Adrenal gland (tissue), 12 donors: ENCODE measurements around the gene PRRC2B. TPM values are rescaled to one million over a fixed set of nuclear protein-coding genes. Genes with fewer than 3 reads are reported as not detected.
A peak's percentile ranks its signal among the peaks of the same experiment; 100 is the strongest.

Experiments
- DNase-seq, 7 donors: peaks; one replicate each; pipeline ENCODE4 v3.0.0-alpha.2; 2019 to 2020
- H3K27ac ChIP-seq, 5 donors: fragments of 200-600 bp; sonication (generic) in 4 of 5; 1 replicate in 3 of 5; 2 replicates in 2 of 5; pipeline versions ENCODE4 v1.5.1 to v1.8.0; 2016 to 2020; ENCODE audit warnings: mild to moderate bottlenecking in 1 of 5
- H3K27me3 ChIP-seq: fragments of 200-600 bp; 2 replicates; pipeline ENCODE4 v1.8.0; 2021
- H3K36me3 ChIP-seq, 2 donors: fragments of 200-600 bp; replicated peaks in 1 of 2; 1 replicate in 1 of 2; 2 replicates in 1 of 2; pipeline versions ENCODE4 v1.5.1 to v1.8.0; 2018 to 2022
- H3K4me1 ChIP-seq, 2 donors: fragments of 200-600 bp; replicated peaks in 1 of 2; 1 replicate in 1 of 2; 2 replicates in 1 of 2; pipeline versions ENCODE4 v1.5.1 to v1.8.0; 2018 to 2021
- H3K4me3 ChIP-seq, 4 donors: fragments of 200-600 bp; sonication (generic) in 3 of 4; one replicate each; pipeline ENCODE4 v1.5.1; 2016 to 2018
- H3K9me3 ChIP-seq, 3 donors: fragments of 200-600 bp; sonication (generic) in 1 of 3; replicated peaks in 1 of 3; 1 replicate in 2 of 3; 2 replicates in 1 of 3; pipeline versions ENCODE4 v1.5.1 to v1.8.0; 2016 to 2021
- POLR2A ChIP-seq, 2 donors: fragments of 450-650 bp; IDR thresholded peaks; one replicate each; pipeline ENCODE4 v1.6.1; 2017; ENCODE audit warnings: antibody characterized with exemption in 2 of 2, mild to moderate bottlenecking in 2 of 2, moderate library complexity in 1 of 2
- WGBS, 4 donors: extraction: QIAGEN DNeasy Blood & Tissue Kit in 2 of 4; methylation state at CpG; one replicate each; pipeline versions ENCODE4 v1.1.5 to v1.1.7; 2013 to 2017; 5-methylcytosine and 5-hydroxymethylcytosine counted together
- intact Hi-C, 2 donors: fragments of 100-400 bp; cut with DNase I; formaldehyde crosslinking; loops; one replicate each; pipeline versions ENCODE4 v1.14.1 to v1.15.0; 2022 to 2023
- polyA plus RNA-seq, 3 donors: library from polyadenylated mRNA; stranded (reverse); fragments of 200-250 nt in 2 of 3; fragments of 350-450 nt in 1 of 3; fragmentation: Illumina TruSeq in 1 of 3; extraction: RNeasy Lipid Tissue Mini Kit (QIAGEN cat#74804) in 1 of 3; gene quantifications; one replicate each; pipeline ENCODE4 v1.2.3, GENCODE V29; 2013 to 2014
- total RNA-seq, 9 donors: library from RNA; depleted of rRNA in 4 of 9; stranded (reverse); fragments of >200 nt in 4 of 9; fragments of 120-200 nt in 1 of 9; fragmentation: NEBNext Ultra II Directional in 1 of 9; extraction: Animal tissue kit (Norgen Biotek cat#: 25700) in 1 of 9; gene quantifications; one replicate each; pipeline versions ENCODE4 v1.1.0 to v1.2.4, GENCODE V29; 2013 to 2023
- TF ChIP-seq, protein P1 (sequence below), 6 experiments: fragments of 450-650 bp in 4 of 6; fragments of 200-600 bp in 2 of 6; sonication (generic) in 1 of 6; IDR thresholded peaks; 1 replicate in 5 of 6; 2 replicates in 1 of 6; pipeline versions ENCODE4 v1.5.1 to v1.8.0; 2016 to 2021; ENCODE audit warnings: antibody characterized with exemption in 6 of 6, mild to moderate bottlenecking in 2 of 6, moderate library complexity in 1 of 6
- donor health status: healthy with polysubstance abuse.
- donor health status: Bipolar disorder and iron deficiency.
- donor health status: DM: yes; HTN: yes; CAD: no.
- donor health status: DM: no; HTN: no; CAD: no.
- donor health status: DM: no; HTN: no; CAD: no.
- donor health status: DM: yes; HTN: yes; CAD: no.

Gene PRRC2B
- total and polyA plus RNA-seq, 12 donors = 42.3 to 255 (median 145) TPM

GRCh38 chr9:131502781-131503625, 109.1 kb downstream of the PRRC2B start, which contains the start of gene POMT1:
POMT1 (plus strand) TSS chr9:131502918; CDS start chr9:131504219, 1,301 bp downstream.
- Histone ChIP-seq H3K9me3 (no peaks in the 10 kb centered on the region), H3K4me3 (peak within 1 kb of the TSS; percentile 27 to 93 (median 91)), H3K27me3 (no peaks in the 10 kb centered on the region), H3K27ac (peak within 1 kb of the TSS in 4 of 5 donors; percentile 42 to 72 (median 58)), H3K4me1 (peaks cover 9 to 11% of the 10 kb centered on the region in 2 donors), H3K36me3 (peaks cover 0 to 24% of the 10 kb centered on the region in 2 donors)
- 1 to 4% (median 1%) methylated on average over 11 to 83 of the region's 83 CpGs for WGBS, 4 donors
- intact Hi-C loops = loop anchor here in 1 of 2 donors (10.0 kb wide), 1 partner anchor 242 kb away; the partner anchor contains the start of gene RAPGEF1
- peak; percentile 87 to 92 (median 89) for DNase-seq
- TF ChIP-seq, protein P1, sequence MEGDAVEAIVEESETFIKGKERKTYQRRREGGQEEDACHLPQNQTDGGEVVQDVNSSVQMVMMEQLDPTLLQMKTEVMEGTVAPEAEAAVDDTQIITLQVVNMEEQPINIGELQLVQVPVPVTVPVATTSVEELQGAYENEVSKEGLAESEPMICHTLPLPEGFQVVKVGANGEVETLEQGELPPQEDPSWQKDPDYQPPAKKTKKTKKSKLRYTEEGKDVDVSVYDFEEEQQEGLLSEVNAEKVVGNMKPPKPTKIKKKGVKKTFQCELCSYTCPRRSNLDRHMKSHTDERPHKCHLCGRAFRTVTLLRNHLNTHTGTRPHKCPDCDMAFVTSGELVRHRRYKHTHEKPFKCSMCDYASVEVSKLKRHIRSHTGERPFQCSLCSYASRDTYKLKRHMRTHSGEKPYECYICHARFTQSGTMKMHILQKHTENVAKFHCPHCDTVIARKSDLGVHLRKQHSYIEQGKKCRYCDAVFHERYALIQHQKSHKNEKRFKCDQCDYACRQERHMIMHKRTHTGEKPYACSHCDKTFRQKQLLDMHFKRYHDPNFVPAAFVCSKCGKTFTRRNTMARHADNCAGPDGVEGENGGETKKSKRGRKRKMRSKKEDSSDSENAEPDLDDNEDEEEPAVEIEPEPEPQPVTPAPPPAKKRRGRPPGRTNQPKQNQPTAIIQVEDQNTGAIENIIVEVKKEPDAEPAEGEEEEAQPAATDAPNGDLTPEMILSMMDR (IDR thresholded peaks at IDR 0.05) = no peak
- TF ChIP-seq POLR2A (IDR thresholded peaks at IDR 0.05) = peak in 1 of 2 donors; percentile 57

DNA sequence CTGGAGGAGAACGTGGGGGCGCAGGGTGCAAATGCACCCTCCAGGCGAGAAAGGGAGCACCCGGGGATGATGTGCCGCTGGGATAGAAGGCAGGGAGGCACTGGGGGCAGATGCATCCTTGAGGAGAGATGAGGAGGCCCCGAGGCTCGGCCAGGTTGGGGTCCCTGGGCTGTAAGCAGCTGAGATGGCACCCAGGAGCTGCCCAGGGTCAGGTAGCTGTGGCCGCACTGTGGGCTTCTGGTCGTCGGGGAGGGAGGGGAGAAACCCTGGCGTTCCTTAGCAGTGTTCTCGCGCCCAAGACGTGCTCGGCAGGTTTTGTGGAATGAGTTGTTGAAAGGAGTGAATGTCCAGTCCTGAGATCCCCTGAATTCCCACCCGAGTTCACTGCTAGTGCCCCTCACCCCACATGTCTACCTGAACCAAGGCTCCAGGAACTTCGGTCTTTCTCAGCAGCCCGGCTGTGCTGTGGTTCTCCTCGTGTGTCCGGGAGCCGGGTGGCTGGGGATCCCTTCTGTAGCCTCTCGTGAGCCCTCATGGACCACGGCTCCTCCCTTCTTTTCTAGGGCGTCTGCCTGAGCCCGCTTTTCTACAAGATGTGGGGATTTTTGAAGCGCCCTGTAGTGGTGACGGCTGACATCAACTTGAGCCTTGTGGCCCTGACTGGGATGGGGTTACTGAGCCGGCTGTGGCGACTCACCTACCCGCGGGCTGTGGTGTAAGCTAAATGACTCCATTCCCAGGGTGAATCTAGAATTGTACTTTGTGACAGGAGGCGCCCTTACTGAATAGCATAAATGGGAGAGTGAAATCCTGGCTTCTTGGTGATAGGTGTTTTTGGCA, 110.0 kb downstream of the PRRC2B start:
- peak in 1 of 7 donors; percentile 60 for DNase-seq
- H3K36me3 ChIP-seq = peaks cover 0 to 16% of the 10 kb centered on the region in 2 donors
- peak overlapping the region in 2 of 4 donors; percentile 91 for H3K4me3 ChIP-seq
- H3K27me3 ChIP-seq = no peaks in the 10 kb centered on the region
- no peaks in the 10 kb centered on the region for H3K9me3 ChIP-seq
- 31 to 36% (median 34%) methylated on average over 28 to 32 of the region's 32 CpGs for WGBS, 4 donors
- no peak overlapping the region for H3K27ac ChIP-seq
- intact Hi-C loops = loop anchor here in 1 of 2 donors (10.0 kb wide), 1 partner anchor 241 kb away; the partner anchor contains the start of gene RAPGEF1
- TF ChIP-seq POLR2A (IDR thresholded peaks at IDR 0.05) = no peak
- TF ChIP-seq, protein P1 (IDR thresholded peaks at IDR 0.05) = no peak
- peaks cover 9 to 11% of the 10 kb centered on the region in 2 donors for H3K4me1 ChIP-seq

DNA sequence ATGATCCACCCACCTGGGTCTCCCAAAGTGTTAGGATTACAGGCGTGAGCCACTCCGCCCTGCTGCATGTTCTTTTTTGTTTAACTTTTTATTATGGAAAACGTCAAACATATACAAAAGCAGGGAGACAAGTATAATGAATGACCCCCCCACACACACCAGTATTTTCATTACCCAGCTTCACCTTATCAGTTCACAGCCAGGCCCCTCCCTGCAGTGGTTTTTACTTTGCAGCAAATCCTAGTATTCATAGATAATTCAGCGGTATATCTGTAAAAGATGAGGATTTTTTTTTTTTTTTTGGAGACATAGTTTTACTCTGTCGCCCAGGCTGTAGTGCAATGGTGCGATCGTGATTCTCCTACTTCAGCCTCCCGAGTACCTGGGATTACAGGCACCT, 111.1 kb downstream of the PRRC2B start:
- no peak for DNase-seq
- Histone ChIP-seq H3K27me3 (no peaks in the 10 kb centered on the region), H3K36me3 (peaks cover 0 to 10% of the 10 kb centered on the region in 2 donors), H3K27ac (no peak overlapping the region), H3K4me3 (no peak overlapping the region), H3K9me3 (no peaks in the 10 kb centered on the region), H3K4me1 (peaks cover 9 to 11% of the 10 kb centered on the region in 2 donors)
- whole genome bisulfite sequencing, 4 donors = 91 to 92% (median 92%) methylated on average over 8 of the region's 8 CpGs
- TF ChIP-seq, protein P1 (IDR thresholded peaks at IDR 0.05) = no peak
- no peak for TF ChIP-seq POLR2A (IDR thresholded peaks at IDR 0.05)
- intact Hi-C loops = loop anchor here in 1 of 2 donors (10.0 kb wide), 1 partner anchor 240 kb away; the partner anchor contains the start of gene RAPGEF1

DNA sequence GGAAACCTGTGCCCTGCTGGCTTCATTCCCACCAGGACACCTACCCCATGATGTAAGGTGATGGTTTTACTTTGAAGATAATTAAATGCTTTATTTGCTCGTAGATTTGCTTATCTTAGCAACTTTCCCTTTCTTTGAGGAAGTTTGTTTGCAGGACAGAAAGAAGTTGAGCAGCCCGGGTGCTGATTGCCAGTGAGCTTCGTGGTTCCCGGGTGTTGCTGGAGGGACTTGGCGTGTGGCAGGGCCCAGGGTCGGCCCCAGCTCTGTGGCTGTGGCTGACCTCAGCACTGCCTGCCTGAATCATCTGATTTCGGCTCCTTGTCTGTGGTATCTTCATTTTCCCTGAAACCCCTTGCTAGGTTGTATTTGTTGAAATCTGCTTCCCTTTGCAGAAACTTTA, 117.5 kb downstream of the PRRC2B start:
- H3K4me3 ChIP-seq = no peak overlapping the region
- intact Hi-C loops = no loop called here
- TF ChIP-seq, protein P1 (IDR thresholded peaks at IDR 0.05) = no peak
- TF ChIP-seq POLR2A (IDR thresholded peaks at IDR 0.05) = no peak
- 52 to 76% (median 74%) methylated on average over 7 of the region's 7 CpGs for WGBS, 4 donors
- no peak for DNase-seq
- no peaks in the 10 kb centered on the region for H3K27me3 ChIP-seq
- H3K4me1 ChIP-seq = no peaks in the 10 kb centered on the region
- no peaks in the 10 kb centered on the region for H3K9me3 ChIP-seq
- peaks cover 0 to 59% of the 10 kb centered on the region in 2 donors for H3K36me3 ChIP-seq
- H3K27ac ChIP-seq = no peak overlapping the region
